ENCODE data around the gene PCGF2.
A peak's percentile ranks its signal among the peaks of the same experiment; 100 is the strongest.
"Not testable (repeated sequence)": the region's sequence is repeated elsewhere in the genome, so short reads cannot be mapped to it uniquely, and the experiment has no call there.

PCGF2 gene

GRCh38 chr17:38733982-38734973, 13.9 kb downstream of the PCGF2 start:
- DNase-seq: no peak

GRCh38 chr17:38733282-38733981, 14.7 kb downstream of the PCGF2 start:
- no peak for DNase-seq

- no peak for DNase-seq
Observed at GRCh38 chr17:38732376-38733281, 15.5 kb downstream of the PCGF2 start.

GRCh38 chr17:38731526-38732294, 16.4 kb downstream of the PCGF2 start:
- DNase-seq: no peak

- DNase-seq: no peak
Observed at GRCh38 chr17:38730526-38731379, 17.4 kb downstream of the PCGF2 start.

- peak; percentile 80 for DNase-seq
Observed at GRCh38 chr17:38729886-38730525, 18.1 kb downstream of the PCGF2 start, which contains the start of gene CISD3. Gene CISD3, plus strand, starts transcription at chr17:38730341. Its CDS starts 18 bp downstream, at chr17:38730359.

- DNase-seq: no peak
Observed at GRCh38 chr17:38729368-38729885, 18.7 kb downstream of the PCGF2 start.

GRCh38 chr17:38728290-38728831, 19.8 kb downstream of the PCGF2 start:
- DNase-seq: peak; percentile 43

GRCh38 chr17:38727736-38728135, 20.4 kb downstream of the PCGF2 start:
- DNase-seq: peak; percentile 82

GRCh38 chr17:38726145-38726544, 22.0 kb downstream of the PCGF2 start:
- not testable (repeated sequence) for DNase-seq

- no peak for DNase-seq
Observed at GRCh38 chr17:38725066-38725465, 23.1 kb downstream of the PCGF2 start.

- no peak for DNase-seq
Observed at GRCh38 chr17:38724337-38724988, 23.7 kb downstream of the PCGF2 start.

GRCh38 chr17:38721802-38722201, 26.3 kb downstream of the PCGF2 start:
- DNase-seq: no peak

- DNase-seq: no peak
Observed at GRCh38 chr17:38720941-38721340, 27.2 kb downstream of the PCGF2 start.

- no peak for DNase-seq
Observed at GRCh38 chr17:38719943-38720641, 28.0 kb downstream of the PCGF2 start.

- DNase-seq: no peak
Observed at GRCh38 chr17:38719289-38719942, 28.7 kb downstream of the PCGF2 start.

- no peak for DNase-seq
Observed at GRCh38 chr17:38717139-38717745, 30.9 kb downstream of the PCGF2 start.

All from stimulated activated naive CD4-positive, alpha-beta T cell treated with Interleukin-2 at 50 U/mL for 16 hours (primary cell).